ENCODE results near the gene TOM1. TPM values are rescaled to one million over a fixed set of nuclear protein-coding genes. Genes with fewer than 3 reads are reported as not detected.

The TOM1 gene
- total RNA-seq = 100 to 1,000 TPM; 211 to 219 TPM
- 35.4 TPM for polyA plus RNA-seq (2013, experiment 1 of 2)
- 42.3 TPM for polyA plus RNA-seq (2013, experiment 2 of 2)
- 16.3 to 161 (median 39.3) reads per million in 172 experiments for total RNA-seq

- ATAC-seq (ENCODE audit: poor library complexity) = peak; percentile 84
- DNase-seq = peak; percentile 95 to 99 (median 98)
- intact Hi-C loops (cut with DNase I, micrococcal nuclease) = loop anchor here (1.0 to 10.0 kb wide), 8 partner anchors 31 to 1225 kb away; partner anchors contain the start of genes HMGXB4 (in 2 of the 2), EIF3D (in 1 of the 2) and MCM5 (in 1 of the 2)
- Histone ChIP-seq H3K36me3 (ENCODE audit: insufficient read depth, low read length) (no peaks in the 10 kb centered on the region), H3K9me3 (ENCODE audit: control insufficient read depth in 1 of 2, insufficient read depth in 1 of 2, low read length in 2 of 2) (no peaks in the 10 kb centered on the region), H3K27ac (ENCODE audit: low read depth in 1 of 2, low read length in 2 of 2) (peak within 1 kb of the TSS; percentile 87 to 96), H3K4me3 (ENCODE audit: low read length) (peak within 1 kb of the TSS; percentile 63), H3K4me1 (ENCODE audit: insufficient read depth, low read length) (peaks cover 46% of the 10 kb centered on the region), H3K27me3 (ENCODE audit: control insufficient read depth in 1 of 2, insufficient read depth in 2 of 2, low read length in 2 of 2) (no peaks in the 10 kb centered on the region)
- H3K27ac Mint-ChIP-seq = peak within 1 kb of the TSS; percentile 96
- ChIA-PET CTCF (interaction anchor here (1.3 to 3.8 kb wide), 3 partner anchors 30 to 68 kb away, joined by 5 to 12 read pairs (median 6); partner anchors contain the start of gene HMGXB4), POLR2A (interaction anchor here (0.6 to 3.8 kb wide), 29 partner anchors 9 to 1969 kb away, joined by 3 to 66 read pairs (median 5); partner anchors contain the start of genes APOL2, APOL3, APOL6 and EIF3D)
- H3K4me1 Mint-ChIP-seq (ENCODE audit: low read depth) = peaks cover 44% of the 10 kb centered on the region
- no peaks in the 10 kb centered on the region for H3K9me3 Mint-ChIP-seq
- H3K36me3 Mint-ChIP-seq (ENCODE audit: low read depth) = peaks cover 28% of the 10 kb centered on the region
- H3K27me3 Mint-ChIP-seq = no peaks in the 10 kb centered on the region
- TF ChIP-seq CTCF (IDR thresholded peaks at IDR 0.05) = no peak
- peak within 1 kb of the TSS; percentile 100 for H3K4me3 Mint-ChIP-seq
These were observed at the start of gene TOM1 for GRCh38 chr22:35299673-35300499. TOM1 (plus strand) TSS chr22:35299894; CDS start chr22:35299929, 35 bp downstream.

- no peak for ATAC-seq (ENCODE audit: poor library complexity)
- POLR2A ChIA-PET = no interaction called here
- H3K4me1 Mint-ChIP-seq (ENCODE audit: low read depth) = no peaks in the 10 kb centered on the region
- intact Hi-C loops (cut with DNase I, micrococcal nuclease) = no loop called here
- no peak for DNase-seq
- H3K27me3 ChIP-seq (ENCODE audit: control insufficient read depth in 1 of 2, insufficient read depth in 2 of 2, low read length in 2 of 2) = peaks cover 3 to 7% of the 10 kb centered on the region in 2 experiments
- CTCF ChIA-PET = no interaction called here
- no peak overlapping the region for H3K4me3 Mint-ChIP-seq
- no peak overlapping the region for H3K27ac ChIP-seq (ENCODE audit: low read depth in 1 of 2, low read length in 2 of 2)
- no peaks in the 10 kb centered on the region for H3K36me3 Mint-ChIP-seq (ENCODE audit: low read depth)
- H3K4me3 ChIP-seq (ENCODE audit: low read length) = no peak overlapping the region
- no peaks in the 10 kb centered on the region for H3K36me3 ChIP-seq (ENCODE audit: insufficient read depth, low read length)
- no peaks in the 10 kb centered on the region for H3K9me3 ChIP-seq (ENCODE audit: control insufficient read depth in 1 of 2, insufficient read depth in 1 of 2, low read length in 2 of 2)
- H3K27ac Mint-ChIP-seq = no peak overlapping the region
- no peaks in the 10 kb centered on the region for H3K4me1 ChIP-seq (ENCODE audit: insufficient read depth, low read length)
- H3K27me3 Mint-ChIP-seq = peaks cover 23% of the 10 kb centered on the region
- no peak for TF ChIP-seq CTCF (IDR thresholded peaks at IDR 0.05)
- no peaks in the 10 kb centered on the region for H3K9me3 Mint-ChIP-seq
These were observed 49.5 kb upstream of the TOM1 start for GRCh38 chr22:35250156-35250555.

- no peak overlapping the region for H3K4me3 Mint-ChIP-seq
- no peaks in the 10 kb centered on the region for H3K9me3 Mint-ChIP-seq
- no peak for TF ChIP-seq CTCF (IDR thresholded peaks at IDR 0.05)
- H3K36me3 ChIP-seq (ENCODE audit: insufficient read depth, low read length) = no peaks in the 10 kb centered on the region
- ATAC-seq (ENCODE audit: poor library complexity) (no peak), DNase-seq (no peak)
- H3K4me3 ChIP-seq (ENCODE audit: low read length) = no peak overlapping the region
- H3K9me3 ChIP-seq (ENCODE audit: control insufficient read depth in 1 of 2, insufficient read depth in 1 of 2, low read length in 2 of 2) = no peaks in the 10 kb centered on the region
- peaks cover 4% of the 10 kb centered on the region for H3K27me3 Mint-ChIP-seq
- POLR2A ChIA-PET = no interaction called here
- H3K27ac ChIP-seq (ENCODE audit: low read depth in 1 of 2, low read length in 2 of 2) = no peak overlapping the region
- CTCF ChIA-PET = no interaction called here
- intact Hi-C loops (cut with DNase I, micrococcal nuclease) = no loop called here
- peaks cover 20% of the 10 kb centered on the region for H3K4me1 Mint-ChIP-seq (ENCODE audit: low read depth)
- peaks cover 14% of the 10 kb centered on the region for H3K4me1 ChIP-seq (ENCODE audit: insufficient read depth, low read length)
- H3K27ac Mint-ChIP-seq = no peak overlapping the region
- H3K36me3 Mint-ChIP-seq (ENCODE audit: low read depth) = peaks cover 5% of the 10 kb centered on the region
- H3K27me3 ChIP-seq (ENCODE audit: control insufficient read depth in 1 of 2, insufficient read depth in 2 of 2, low read length in 2 of 2) = no peaks in the 10 kb centered on the region
These were observed 45.7 kb upstream of the TOM1 start for GRCh38 chr22:35253946-35254345.

Data from CD4-positive, alpha-beta T cell (primary cell).